HG03460 (cell line): ENCODE measurements around the gene KMT5C.

Source experiments
- ATAC-seq: cut with Tn5 transposase; IDR thresholded peaks from one replicate; pipeline ENCODE4 v1.9.1; 2021; ENCODE audit not compliant: unreplicated experiment

Gene KMT5C

GRCh38 chr19:55384920-55385723 lies 45.4 kb downstream of the KMT5C start:
- peak; percentile 61 for ATAC-seq

GRCh38 chr19:55385724-55386492 lies 46.2 kb downstream of the KMT5C start, which contains the start of gene RPL28:
RPL28 (plus strand) TSS chr19:55385932; CDS start chr19:55386358, 426 bp downstream.
- peak; percentile 69 for ATAC-seq

- ATAC-seq, result no peak
Measured at GRCh38 chr19:55386493-55386971, 46.9 kb downstream of the KMT5C start.

GRCh38 chr19:55387736-55388497 lies 48.2 kb downstream of the KMT5C start:
- ATAC-seq, result no peak

- no peak for ATAC-seq
Measured at GRCh38 chr19:55389386-55390317, 50.0 kb downstream of the KMT5C start.

GRCh38 chr19:55390461-55390880 lies 50.8 kb downstream of the KMT5C start:
- ATAC-seq, result no peak

- ATAC-seq, result no peak
Measured at GRCh38 chr19:55391191-55391670, 51.6 kb downstream of the KMT5C start.

GRCh38 chr19:55391702-55392615 lies 52.3 kb downstream of the KMT5C start:
- no peak for ATAC-seq

GRCh38 chr19:55392820-55393761 lies 53.4 kb downstream of the KMT5C start:
- no peak for ATAC-seq
